Activated naive CD4-positive, alpha-beta T cell treated with anti-CD3 and anti-CD28 coated beads, Interleukin-2, amount 10 ng/mL, durations not matched to agents 7 days and 5 days (primary cell): ENCODE data around the gene ABCC3.

Source experiments
- CTCF ChIA-PET: fragments of 350-600 bp; sonication (Branson Sonifier 250); formaldehyde crosslinking; loops from one replicate; lab custom pipeline; 2021; ENCODE audit warnings: antibody characterized with exemption; lab: Charles Lee
- DNase-seq: peaks from one replicate; pipeline ENCODE4 v3.0.0-alpha.2; 2020
- H3K27ac Mint-ChIP-seq: one replicate; pipeline ENCODE4 v1.8.0; 2021; ENCODE audit warnings: mild to moderate bottlenecking, moderate library complexity, mixed read lengths
- H3K27me3 Mint-ChIP-seq: one replicate; pipeline ENCODE4 v1.8.0; 2021; ENCODE audit warnings: mild to moderate bottlenecking, mixed read lengths
- H3K36me3 Mint-ChIP-seq: one replicate; pipeline ENCODE4 v1.8.0; 2021; ENCODE audit warnings: mixed read lengths
- H3K4me1 Mint-ChIP-seq: one replicate; pipeline ENCODE4 v1.8.0; 2021; ENCODE audit warnings: mixed read lengths
- H3K4me3 Mint-ChIP-seq: one replicate; pipeline ENCODE4 v1.8.0; 2021; ENCODE audit warnings: mild to moderate bottlenecking, moderate library complexity, mixed read lengths
- H3K9me3 Mint-ChIP-seq: one replicate; pipeline ENCODE4 v1.8.0; 2021; ENCODE audit warnings: mixed read lengths

Gene ABCC3

GRCh38 chr17:50614471-50615051 lies 20.1 kb upstream of the ABCC3 start:
- Mint-ChIP-seq H3K4me3 (no peak overlapping the region), H3K4me1 (peaks cover 7% of the 10 kb centered on the region), H3K36me3 (no peaks in the 10 kb centered on the region), H3K27ac (no peak overlapping the region), H3K9me3 (no peaks in the 10 kb centered on the region), H3K27me3 (peaks cover 57% of the 10 kb centered on the region)
- DNase-seq: no peak
- CTCF ChIA-PET: no interaction called here

GRCh38 chr17:50615828-50616227 lies 18.9 kb upstream of the ABCC3 start:
- Mint-ChIP-seq H3K4me1 (peaks cover 7% of the 10 kb centered on the region), H3K9me3 (no peaks in the 10 kb centered on the region), H3K27ac (no peak overlapping the region), H3K4me3 (no peak overlapping the region), H3K36me3 (no peaks in the 10 kb centered on the region), H3K27me3 (peaks cover 66% of the 10 kb centered on the region)
- no peak for DNase-seq
- CTCF ChIA-PET: interaction anchor here (2.5 kb wide), 1 partner anchor 11 kb away, joined by 11 read pairs; no protein-coding TSS in a partner anchor

GRCh38 chr17:50618300-50618699 lies 16.4 kb upstream of the ABCC3 start:
- peaks cover 67% of the 10 kb centered on the region for H3K27me3 Mint-ChIP-seq
- H3K4me1 Mint-ChIP-seq: peaks cover 7% of the 10 kb centered on the region
- no peak overlapping the region for H3K27ac Mint-ChIP-seq
- no peaks in the 10 kb centered on the region for H3K9me3 Mint-ChIP-seq
- CTCF ChIA-PET: interaction anchor here (1.3 kb wide), 1 partner anchor 76 kb away, joined by 3 read pairs; no protein-coding TSS in a partner anchor
- DNase-seq: no peak
- no peaks in the 10 kb centered on the region for H3K36me3 Mint-ChIP-seq
- H3K4me3 Mint-ChIP-seq: no peak overlapping the region

GRCh38 chr17:50618941-50619340 lies 15.7 kb upstream of the ABCC3 start:
- H3K4me1 Mint-ChIP-seq: peaks cover 6% of the 10 kb centered on the region
- no peak overlapping the region for H3K27ac Mint-ChIP-seq
- no peaks in the 10 kb centered on the region for H3K9me3 Mint-ChIP-seq
- no peak for DNase-seq
- H3K36me3 Mint-ChIP-seq: no peaks in the 10 kb centered on the region
- CTCF ChIA-PET: interaction anchor here (0.9 to 1.3 kb wide), 2 partner anchors 10 to 48 kb away, joined by 3 read pairs; no protein-coding TSS in a partner anchor
- peaks cover 68% of the 10 kb centered on the region for H3K27me3 Mint-ChIP-seq
- H3K4me3 Mint-ChIP-seq: no peak overlapping the region

GRCh38 chr17:50619489-50619888 lies 15.2 kb upstream of the ABCC3 start:
- CTCF ChIA-PET: interaction anchor here (0.9 to 1.3 kb wide), 2 partner anchors 9 to 48 kb away, joined by 3 read pairs; no protein-coding TSS in a partner anchor
- Mint-ChIP-seq H3K9me3 (no peaks in the 10 kb centered on the region), H3K4me3 (no peak overlapping the region), H3K4me1 (peaks cover under 1% of the 10 kb centered on the region), H3K27me3 (peaks cover 68% of the 10 kb centered on the region), H3K36me3 (no peaks in the 10 kb centered on the region), H3K27ac (no peak overlapping the region)
- DNase-seq: no peak

- Mint-ChIP-seq H3K4me3 (no peak overlapping the region), H3K9me3 (no peaks in the 10 kb centered on the region), H3K27me3 (peaks cover 67% of the 10 kb centered on the region), H3K4me1 (no peaks in the 10 kb centered on the region), H3K36me3 (no peaks in the 10 kb centered on the region), H3K27ac (no peak overlapping the region)
- DNase-seq: no peak
- CTCF ChIA-PET: interaction anchor here (1.3 kb wide), 1 partner anchor 8 kb away, joined by 3 read pairs; no protein-coding TSS in a partner anchor
These were observed 14.4 kb upstream of the ABCC3 start for GRCh38 chr17:50620237-50620636.

GRCh38 chr17:50620858-50621257 lies 13.8 kb upstream of the ABCC3 start:
- no peak overlapping the region for H3K27ac Mint-ChIP-seq
- no peak for DNase-seq
- CTCF ChIA-PET: no interaction called here
- H3K36me3 Mint-ChIP-seq: no peaks in the 10 kb centered on the region
- H3K4me1 Mint-ChIP-seq: no peaks in the 10 kb centered on the region
- no peaks in the 10 kb centered on the region for H3K9me3 Mint-ChIP-seq
- peaks cover 68% of the 10 kb centered on the region for H3K27me3 Mint-ChIP-seq
- H3K4me3 Mint-ChIP-seq: no peak overlapping the region

GRCh38 chr17:50621574-50622031 lies 13.1 kb upstream of the ABCC3 start:
- DNase-seq: no peak
- no peak overlapping the region for H3K4me3 Mint-ChIP-seq
- no peaks in the 10 kb centered on the region for H3K9me3 Mint-ChIP-seq
- no peaks in the 10 kb centered on the region for H3K36me3 Mint-ChIP-seq
- no peaks in the 10 kb centered on the region for H3K4me1 Mint-ChIP-seq
- H3K27ac Mint-ChIP-seq: peak overlapping the region; percentile 46
- peaks cover 68% of the 10 kb centered on the region for H3K27me3 Mint-ChIP-seq
- CTCF ChIA-PET: interaction anchor here (1.1 kb wide), 1 partner anchor 147 kb away, joined by 3 read pairs; no protein-coding TSS in a partner anchor

- Mint-ChIP-seq H3K27me3 (peaks cover 92% of the 10 kb centered on the region), H3K4me1 (peaks cover 6% of the 10 kb centered on the region), H3K9me3 (no peaks in the 10 kb centered on the region), H3K27ac (no peak overlapping the region), H3K4me3 (no peak overlapping the region), H3K36me3 (no peaks in the 10 kb centered on the region)
- no peak for DNase-seq
- CTCF ChIA-PET: interaction anchor here (1.4 to 8.0 kb wide), 4 partner anchors 72 to 141 kb away, joined by 4 to 81 read pairs (median 36); partner anchors contain the start of gene SPATA20
These were observed 10.3 kb upstream of the ABCC3 start for GRCh38 chr17:50624321-50624934.

GRCh38 chr17:50625032-50625871 lies 9.4 kb upstream of the ABCC3 start:
- H3K36me3 Mint-ChIP-seq: no peaks in the 10 kb centered on the region
- no peaks in the 10 kb centered on the region for H3K9me3 Mint-ChIP-seq
- no peak for DNase-seq
- H3K27me3 Mint-ChIP-seq: peaks cover 92% of the 10 kb centered on the region
- CTCF ChIA-PET: interaction anchor here (0.8 to 8.0 kb wide), 18 partner anchors 9 to 213 kb away, joined by 3 to 81 read pairs (median 4); partner anchors contain the start of genes CACNA1G and SPATA20
- no peak overlapping the region for H3K27ac Mint-ChIP-seq
- no peak overlapping the region for H3K4me3 Mint-ChIP-seq
- H3K4me1 Mint-ChIP-seq: peaks cover 6% of the 10 kb centered on the region

- peak; percentile 79 for DNase-seq
- Mint-ChIP-seq H3K36me3 (no peaks in the 10 kb centered on the region), H3K4me3 (no peak overlapping the region), H3K27me3 (peaks cover 92% of the 10 kb centered on the region), H3K4me1 (peaks cover 6% of the 10 kb centered on the region), H3K27ac (no peak overlapping the region), H3K9me3 (no peaks in the 10 kb centered on the region)
- CTCF ChIA-PET: interaction anchor here (1.0 to 8.0 kb wide), 17 partner anchors 10 to 212 kb away, joined by 3 to 81 read pairs (median 5); partner anchors contain the start of genes CACNA1G and SPATA20
These were observed 8.6 kb upstream of the ABCC3 start for GRCh38 chr17:50626037-50626574.

GRCh38 chr17:50627036-50627781 lies 7.5 kb upstream of the ABCC3 start:
- Mint-ChIP-seq H3K36me3 (no peaks in the 10 kb centered on the region), H3K9me3 (no peaks in the 10 kb centered on the region), H3K27ac (no peak overlapping the region), H3K4me3 (no peak overlapping the region), H3K4me1 (peaks cover 6% of the 10 kb centered on the region), H3K27me3 (peaks cover 92% of the 10 kb centered on the region)
- DNase-seq: no peak
- CTCF ChIA-PET: interaction anchor here (0.9 to 8.0 kb wide), 10 partner anchors 11 to 214 kb away, joined by 3 to 81 read pairs (median 16); partner anchors contain the start of gene SPATA20
